Stimulated activated CD8-positive, alpha-beta memory T cell treated with anti-CD3 and anti-CD28 coated beads, Interleukin-7, amount 100 ng/mL, for 1 hour (primary cell): Measurements from ENCODE around the gene ASNS.

Experiments used
- DNase-seq, 2 donors: peaks; one replicate each; pipeline ENCODE4 v3.0.0-alpha.2; 2020; ENCODE audit warnings: low read depth in 2 of 2

ASNS gene

GRCh38 chr7:97842772-97843345 lies 29.3 kb downstream of the ASNS start:
- DNase-seq = no peak

- DNase-seq = no peak
Observed at GRCh38 chr7:97842006-97842405, 30.2 kb downstream of the ASNS start.

GRCh38 chr7:97835296-97836138 lies 36.7 kb downstream of the ASNS start:
- peak in 1 of 2 donors; percentile 29 for DNase-seq

GRCh38 chr7:97819161-97819560 lies 53.0 kb downstream of the ASNS start:
- no peak for DNase-seq

GRCh38 chr7:97818066-97818663 lies 54.0 kb downstream of the ASNS start:
- no peak for DNase-seq
